H1 (cell line): ENCODE measurements around the gene SHROOM2. TPM values are rescaled to one million over a fixed set of nuclear protein-coding genes. Genes with fewer than 3 reads are reported as not detected.

Source experiments
- CTCF ChIA-PET: fragments of 300-600 bp; sonication (Branson Sonifier 250); formaldehyde crosslinking; loops from one replicate; lab custom pipeline; 2021; ENCODE audit not compliant: partially characterized antibody; lab: Charles Lee
- POLR2A ChIA-PET: fragments of 300-600 bp; sonication (Branson Sonifier 250); formaldehyde crosslinking; loops from one replicate; lab custom pipeline; 2021; ENCODE audit warnings: inconsistent platforms; ENCODE audit not compliant: partially characterized antibody; lab: Charles Lee
- DNase-seq, 2 experiments: peaks; one replicate each; pipeline versions ENCODE4 v3.0.0 to v3.0.0-alpha.2; 2010 to 2022; ENCODE audit warnings: low spot score in 2 of 2, low read depth in 1 of 2, mixed read lengths in 1 of 2
- FAIRE-seq: peaks from 2 replicates; lab custom pipeline; 2011; peaks lifted over from hg19 to GRCh38; lab: Jason Lieb, UNC
- H2AFZ ChIP-seq: 2 replicates; pipeline ENCODE4 v1.8.1; 2012; ENCODE audit warnings: low read length, inconsistent platforms
- H2AK5ac ChIP-seq: 2 replicates; pipeline ENCODE4 v1.6.1; 2013; ENCODE audit warnings: low read depth, low read length
- H2BK120ac ChIP-seq: replicated peaks from 2 replicates; pipeline ENCODE3; 2013; ENCODE audit warnings: low read depth, low read length, inconsistent platforms
- H2BK12ac ChIP-seq: 2 replicates; pipeline ENCODE4 v1.6.1; 2013; ENCODE audit warnings: low read depth, low read length
- H2BK15ac ChIP-seq: 2 replicates; pipeline ENCODE4 v1.6.1; 2013; ENCODE audit warnings: low read length
- H2BK20ac ChIP-seq: 2 replicates; pipeline ENCODE4 v1.6.1; 2013; ENCODE audit warnings: low read length
- H2BK5ac ChIP-seq: 2 replicates; pipeline ENCODE4 v1.6.1; 2013; ENCODE audit warnings: low read depth, low read length
- H3K14ac ChIP-seq: 2 replicates; pipeline ENCODE4 v1.6.1; 2013; ENCODE audit warnings: inconsistent platforms; ENCODE audit not compliant: insufficient read length
- H3K18ac ChIP-seq: 2 replicates; pipeline ENCODE4 v1.6.1; 2013; ENCODE audit warnings: low read length; ENCODE audit errors: extremely low read depth
- H3K23ac ChIP-seq: 2 replicates; pipeline ENCODE4 v1.6.1; 2013; ENCODE audit warnings: inconsistent platforms; ENCODE audit not compliant: insufficient read length
- H3K23me2 ChIP-seq: 2 replicates; pipeline ENCODE4 v1.6.1; 2013; ENCODE audit warnings: low read depth, low read length
- H3K27ac ChIP-seq: 2 replicates; pipeline ENCODE4 v1.6.1; 2011; ENCODE audit warnings: low read depth, low read length, inconsistent platforms
- H3K27me3 ChIP-seq, 4 experiments: replicated peaks in 1 of 4; 1 replicate in 1 of 4; 2 replicates in 3 of 4; pipeline versions ENCODE4 v1.6.1 to v1.8.1; 2011 to 2013; ENCODE audit warnings: low read length in 3 of 4, mild to moderate bottlenecking in 3 of 4, inconsistent platforms in 2 of 4, mixed read lengths in 2 of 4, moderate library complexity in 1 of 4; ENCODE audit not compliant: control insufficient read depth in 3 of 4, insufficient read depth in 3 of 4; ENCODE audit errors: extremely low read depth in 1 of 4
- H3K36me3 ChIP-seq, 4 experiments: 2 replicates each; pipeline versions ENCODE4 v1.6.1 to v1.8.1; 2011 to 2013; ENCODE audit warnings: mild to moderate bottlenecking in 4 of 4, low read length in 3 of 4, moderate library complexity in 2 of 4, control low read depth in 1 of 4, inconsistent platforms in 1 of 4; ENCODE audit not compliant: insufficient read depth in 4 of 4, control insufficient read depth in 2 of 4
- H3K4ac ChIP-seq: replicated peaks from 2 replicates; pipeline ENCODE3; 2013; ENCODE audit warnings: low read length, low read depth, mixed read lengths, inconsistent platforms; ENCODE audit not compliant: insufficient read length
- H3K4me1 ChIP-seq, 4 experiments: replicated peaks in 1 of 4; 1 replicate in 1 of 4; 2 replicates in 3 of 4; pipeline versions ENCODE4 v1.6.1 to v1.8.1; 2011 to 2013; ENCODE audit warnings: low read length in 3 of 4, inconsistent platforms in 2 of 4, mixed read lengths in 1 of 4; ENCODE audit not compliant: insufficient read depth in 4 of 4, control insufficient read depth in 3 of 4
- H3K4me2 ChIP-seq, 2 experiments: 2 replicates each; pipeline versions ENCODE4 v1.6.1 to v1.8.1; 2011 to 2013; ENCODE audit warnings: low read depth in 2 of 2, low read length in 2 of 2, control low read depth in 1 of 2, inconsistent platforms in 1 of 2, mild to moderate bottlenecking in 1 of 2; ENCODE audit not compliant: insufficient read depth in 1 of 2
- H3K4me3 ChIP-seq, 4 experiments: fragments of 200-600, 300-600 bp in 1 of 4; sonication (generic), shearing (Covaris generic), sonication (Bioruptor Twin) in 1 of 4; 2 replicates each; pipeline versions ENCODE4 v1.5.1 to v1.8.1; 2011 to 2016; ENCODE audit warnings: low read length in 4 of 4, low read depth in 3 of 4, control low read depth in 2 of 4, inconsistent platforms in 2 of 4, mild to moderate bottlenecking in 2 of 4, mixed read lengths in 1 of 4, moderate library complexity in 1 of 4; ENCODE audit not compliant: insufficient read depth in 2 of 4; ENCODE audit errors: extremely low read depth in 1 of 4
- H3K56ac ChIP-seq: replicated peaks from 2 replicates; pipeline ENCODE3; 2013; ENCODE audit warnings: low read depth, mild to moderate bottlenecking, mixed read lengths, low read length, inconsistent platforms; ENCODE audit not compliant: insufficient read length
- H3K79me1 ChIP-seq: 2 replicates; pipeline ENCODE4 v1.6.1; 2013; ENCODE audit warnings: low read depth, low read length, control low read depth
- H3K79me2 ChIP-seq, 2 experiments: 2 replicates each; pipeline versions ENCODE4 v1.6.1 to v1.8.1; 2012 to 2013; ENCODE audit warnings: low read length in 2 of 2, mild to moderate bottlenecking in 2 of 2, inconsistent platforms in 1 of 2; ENCODE audit not compliant: insufficient read depth in 2 of 2, control insufficient read depth in 1 of 2
- H3K9ac ChIP-seq, 4 experiments: replicated peaks in 1 of 4; 1 replicate in 1 of 4; 2 replicates in 3 of 4; pipeline versions ENCODE4 v1.6.1 to v1.8.1; 2011 to 2013; ENCODE audit warnings: low read depth in 3 of 4, low read length in 3 of 4, control low read depth in 2 of 4, mild to moderate bottlenecking in 2 of 4, moderate library complexity in 2 of 4, inconsistent platforms in 1 of 4; ENCODE audit errors: extremely low read depth in 1 of 4
- H3K9me3 ChIP-seq, 2 experiments: 2 replicates each; pipeline versions ENCODE4 v1.6.1 to v1.8.1; 2012 to 2013; ENCODE audit warnings: mild to moderate bottlenecking in 2 of 2, moderate library complexity in 2 of 2, control low read depth in 1 of 2, inconsistent platforms in 1 of 2, low read depth in 1 of 2, low read length in 1 of 2, mixed read lengths in 1 of 2; ENCODE audit not compliant: insufficient read depth in 2 of 2
- H4K20me1 ChIP-seq, 2 experiments: replicated peaks in 1 of 2; 2 replicates each; pipeline versions ENCODE3 to v1.8.1; 2011 to 2013; ENCODE audit warnings: inconsistent platforms in 2 of 2, low read length in 2 of 2, mild to moderate bottlenecking in 1 of 2; ENCODE audit not compliant: insufficient read depth in 2 of 2, control insufficient read depth in 1 of 2
- H4K5ac ChIP-seq: 2 replicates; pipeline ENCODE4 v1.6.1; 2013; ENCODE audit warnings: low read length, low read depth, mixed read lengths, inconsistent platforms; ENCODE audit not compliant: insufficient read length
- H4K8ac ChIP-seq: 2 replicates; pipeline ENCODE4 v1.8.0; 2013; ENCODE audit warnings: mild to moderate bottlenecking, moderate library complexity, low read length, inconsistent platforms; ENCODE audit not compliant: insufficient read depth; ENCODE audit errors: extremely low read depth
- H4K91ac ChIP-seq: replicated peaks from 2 replicates; pipeline ENCODE3; 2013; ENCODE audit warnings: low read length, mixed read lengths, inconsistent platforms; ENCODE audit not compliant: insufficient read length
- ASH2L ChIP-seq: fragments of 200-600, 300-600 bp; sonication (generic); IDR thresholded peaks from one replicate; pipeline ENCODE4 v1.7.1; 2017; ENCODE audit warnings: low read length
- BCL11A ChIP-seq, 2 experiments: IDR thresholded peaks; one replicate each; pipeline ENCODE4 v1.6.1; 2011; ENCODE audit warnings: low read depth in 2 of 2, low read length in 2 of 2, mild to moderate bottlenecking in 2 of 2
- CBX5 ChIP-seq: fragments of 300-800, 300-1000 bp; sonication (generic); IDR thresholded peaks from 2 replicates; pipeline ENCODE4 v1.7.1; 2016; ENCODE audit warnings: antibody characterized with exemption, low read length, low read depth
- CBX8 ChIP-seq: fragments of 300-800, 300-1000 bp; sonication (generic); IDR thresholded peaks from 2 replicates; pipeline ENCODE4 v1.7.1; 2016; ENCODE audit warnings: low read depth, low read length, borderline replicate concordance
- CHD1 ChIP-seq: IDR thresholded peaks from 2 replicates; pipeline ENCODE4 v1.6.1; 2012; ENCODE audit warnings: low read depth, low read length, improper control_type of control experiment
- CTCF ChIP-seq, 3 experiments: IDR thresholded peaks; 1 replicate in 2 of 3; 2 replicates in 1 of 3; pipeline versions ENCODE4 v1.5.1 to v1.6.1; 2011; ENCODE audit warnings: low read length in 3 of 3, mild to moderate bottlenecking in 3 of 3, inconsistent platforms in 2 of 3, low read depth in 1 of 3, moderate library complexity in 1 of 3; ENCODE audit not compliant: insufficient read depth in 1 of 3; ENCODE audit errors: control extremely low read depth in 1 of 3
- GABPA ChIP-seq: IDR thresholded peaks from 2 replicates; pipeline ENCODE4 v1.6.1; 2011; ENCODE audit warnings: mild to moderate bottlenecking, low read length, moderate library complexity, borderline replicate concordance; ENCODE audit not compliant: insufficient read depth
- GTF2F1 ChIP-seq: IDR thresholded peaks from 2 replicates; pipeline ENCODE4 v1.6.1; 2012; ENCODE audit warnings: low read depth, low read length, improper control_type of control experiment, borderline replicate concordance
- JUND ChIP-seq: IDR thresholded peaks from 2 replicates; pipeline ENCODE4 v1.6.1; 2011; ENCODE audit warnings: mild to moderate bottlenecking, improper control_type of control experiment, low read length
- KDM5A ChIP-seq: fragments of 200-600 bp; IDR thresholded peaks from 2 replicates; pipeline ENCODE4 v1.7.1; 2012; ENCODE audit warnings: mild to moderate bottlenecking, low read length, inconsistent platforms, mixed read lengths
- NRF1 ChIP-seq: IDR thresholded peaks from 2 replicates; pipeline ENCODE4 v1.6.1; 2011; ENCODE audit warnings: mild to moderate bottlenecking, low read depth, low read length, improper control_type of control experiment
- POLR2A ChIP-seq, 2 experiments: IDR thresholded peaks; 1 replicate in 1 of 2; 2 replicates in 1 of 2; pipeline ENCODE4 v1.6.1; 2011; ENCODE audit warnings: low read depth in 2 of 2, low read length in 2 of 2, mild to moderate bottlenecking in 2 of 2; ENCODE audit errors: control extremely low read depth in 1 of 2
- POLR2AphosphoS5 ChIP-seq: IDR thresholded peaks from 2 replicates; pipeline ENCODE4 v1.6.1; 2011; ENCODE audit warnings: low read depth, low read length
- TAF1 ChIP-seq: IDR thresholded peaks from 2 replicates; pipeline ENCODE4 v1.6.1; 2011; ENCODE audit warnings: mild to moderate bottlenecking, low read depth, low read length
- WGBS, 2 experiments: shearing (Covaris generic) in 1 of 2; methylation state at CpG; one replicate each; pipeline versions ENCODE4 v1.1.6 to v1.1.7; 2013 to 2015; ENCODE audit warnings: low lambda C conversion rate in 2 of 2, mixed read lengths in 2 of 2, inconsistent platforms in 1 of 2, low coverage in 1 of 2, missing lambda C conversion rate in 1 of 2; ENCODE audit not compliant: insufficient replicate concordance in 2 of 2, insufficient coverage in 1 of 2, insufficient read length in 1 of 2; ENCODE audit errors: extremely low coverage in 1 of 2, missing lambda C conversion rate in 1 of 2; 5-methylcytosine and 5-hydroxymethylcytosine counted together
- polyA plus RNA-seq, 7 experiments: library from polyadenylated mRNA; depleted of rRNA in 3 of 7; stranded (reverse) in 5 of 7; unstranded in 2 of 7; fragments of >200 nt in 5 of 7; fragments of 200-250 nt in 2 of 7; gene quantifications; 1 replicate in 5 of 7; 2 replicates in 1 of 7; 4 replicates in 1 of 7; pipeline versions ENCODE4 v1.2.1 to v1.2.3, GENCODE V29; 2011 to 2013; ENCODE audit warnings: missing spikeins in 2 of 7, mixed read lengths in 2 of 7
- total RNA-seq: library from RNA; stranded (reverse); fragmentation: NEBNext Ultra II Directional; extraction: Animal tissue kit (Norgen Biotek cat#: 25700); gene quantifications from 2 replicates; pipeline ENCODE4 v1.2.1, GENCODE V29; 2021

The SHROOM2 gene
- total and polyA plus RNA-seq, 2 of the 8 experiments (the other 6 are each of a cell fraction or from before 2014, with no cell fraction given), result 3.4 to 14.2 TPM

- Histone ChIP-seq H4K20me1 (peaks cover 0 to 2% of the 10 kb centered on the region in 2 experiments), H3K9me3 (no peaks in the 10 kb centered on the region), H3K4ac (no peak overlapping the region), H4K8ac (no peak overlapping the region), H4K91ac (no peak overlapping the region), H3K79me2 (peaks cover 0 to 4% of the 10 kb centered on the region in 2 experiments; a peak in 2 of 4 replicates), H3K4me1 (peaks cover 1 to 7% (median 3%) of the 10 kb centered on the region in 4 experiments; a peak in 4 of 7 replicates), H3K14ac (no peak overlapping the region), H2BK120ac (no peak overlapping the region), H3K4me2 (no peak overlapping the region), H3K79me1 (no peaks in the 10 kb centered on the region), H3K18ac (no peak overlapping the region), H2AK5ac (no peak overlapping the region), H3K4me3 (no peak overlapping the region), H3K23me2 (no peaks in the 10 kb centered on the region), H2AFZ (no peak overlapping the region), H4K5ac (no peak overlapping the region), H2BK20ac (no peak overlapping the region), H3K9ac (no peak overlapping the region), H3K27me3 (no peaks in the 10 kb centered on the region), H3K56ac (no peak overlapping the region), H3K36me3 (no peaks in the 10 kb centered on the region), H3K23ac (no peak overlapping the region), H2BK12ac (no peak overlapping the region), H2BK5ac (no peak overlapping the region), H3K27ac (no peak overlapping the region), H2BK15ac (no peak overlapping the region)
- FAIRE-seq (no peak), DNase-seq (no peak)
- ChIA-PET POLR2A (no interaction called here), CTCF (no interaction called here)
- WGBS, 2 experiments, result 80% methylated on average over 6 of the region's 13 CpGs; no CpG with 5 or more reads in 1 of the 2 experiments
- TF ChIP-seq TAF1 (no peak), GTF2F1 (no peak), JUND (no peak), BCL11A (IDR thresholded peaks at IDR 0.05; ENCODE audit: low read depth in 2 of 2, low read length in 2 of 2) (no peak), ASH2L (no peak), CBX5 (no peak), POLR2A (IDR thresholded peaks at IDR 0.05; ENCODE audit: control extremely low read depth in 1 of 2, low read depth in 2 of 2, low read length in 2 of 2) (no peak), CHD1 (no peak), CTCF (IDR thresholded peaks at IDR 0.05; ENCODE audit: control extremely low read depth in 1 of 3, insufficient read depth in 1 of 3, low read depth in 1 of 3, low read length in 3 of 3) (no peak), KDM5A (no peak), GABPA (no peak), CBX8 (no peak), NRF1 (no peak), POLR2AphosphoS5 (no peak)
Measured at GRCh38 chrX:9866633-9867032, 80.4 kb downstream of the SHROOM2 start.
